PC-3 (cell line): ENCODE results near the gene PDIA6. TPM values are rescaled to one million over a fixed set of nuclear protein-coding genes. Genes with fewer than 3 reads are reported as not detected.

Experiments used
- ATAC-seq: fragments of 200-7000 bp; cut with Tn5 transposase; 2 replicates; pipeline ENCODE4 v1.9.1; 2020; ENCODE audit warnings: mild to moderate bottlenecking, moderate library complexity
- BruUV-seq: library from RNA; stranded (reverse); fragments of 400-500 nt; replicated peaks from 2 replicates; lab custom pipeline; 2021; lab: Mats Ljungman, UMichigan
- CTCF ChIA-PET: fragments of 300-600 bp; sonication (Branson Sonifier 250); formaldehyde crosslinking; loops from one replicate; lab custom pipeline; 2022; ENCODE audit warnings: antibody characterized with exemption; lab: Charles Lee
- POLR2A ChIA-PET: fragments of 300-600 bp; sonication (Branson Sonifier 250); formaldehyde crosslinking; loops from one replicate; lab custom pipeline; 2022; ENCODE audit warnings: antibody characterized with exemption; ENCODE audit not compliant: unreplicated experiment; lab: Charles Lee
- DNase-seq: peaks from one replicate; pipeline ENCODE4 v3.0.0-alpha.2; 2015
- H2AFZ ChIP-seq: fragments of 300-600 bp; sonication (generic); 2 replicates; pipeline ENCODE4 v1.6.0; 2016; ENCODE audit warnings: antibody characterized with exemption, low read length
- H3F3A ChIP-seq: fragments of 300-600 bp; sonication (generic); one replicate; pipeline ENCODE4 v1.6.0; 2017; ENCODE audit warnings: antibody characterized with exemption, low read length, control low read depth, mild to moderate bottlenecking; ENCODE audit not compliant: unreplicated experiment
- H3K27ac ChIP-seq: fragments of 300-600 bp; sonication (generic); 2 replicates; pipeline ENCODE4 v1.5.1; 2016; ENCODE audit warnings: mild to moderate bottlenecking, low read length
- H3K27me3 ChIP-seq: fragments of 300-600 bp; sonication (generic); 2 replicates; pipeline ENCODE4 v1.6.1; 2016; ENCODE audit warnings: low read length, mixed read lengths
- H3K36me3 ChIP-seq: fragments of 300-600 bp; sonication (generic); 2 replicates; pipeline ENCODE4 v1.6.1; 2016; ENCODE audit warnings: low read depth, mixed run types, low read length, mixed read lengths
- H3K4me1 ChIP-seq: fragments of 300-600 bp; sonication (generic); 2 replicates; pipeline ENCODE4 v1.5.1; 2016; ENCODE audit warnings: low read length; ENCODE audit not compliant: insufficient read depth
- H3K4me2 ChIP-seq: fragments of 300-600 bp; sonication (generic); 2 replicates; pipeline ENCODE4 v1.6.0; 2016; ENCODE audit warnings: low read length
- H3K4me3 ChIP-seq: fragments of 300-600 bp; sonication (generic); 2 replicates; pipeline ENCODE4 v1.5.1; 2016; ENCODE audit warnings: mild to moderate bottlenecking, low read length, mixed read lengths
- H3K79me2 ChIP-seq: fragments of 300-600 bp; sonication (generic); 2 replicates; pipeline ENCODE4 v1.6.1; 2017; ENCODE audit warnings: low read length, mixed read lengths
- H3K9ac ChIP-seq: fragments of 300-600 bp; sonication (generic); 2 replicates; pipeline ENCODE4 v1.6.0; 2016; ENCODE audit warnings: mild to moderate bottlenecking, low read length
- H3K9me2 ChIP-seq: fragments of 300-600 bp; sonication (generic); replicated peaks from 2 replicates; pipeline ENCODE4 v1.6.1; 2016; ENCODE audit warnings: mixed run types, low read length, mixed read lengths
- H3K9me3 ChIP-seq: fragments of 300-600 bp; sonication (generic); 2 replicates; pipeline ENCODE4 v1.6.1; 2016; ENCODE audit warnings: low read length, mixed read lengths
- H4K20me1 ChIP-seq: fragments of 300-600 bp; sonication (generic); 2 replicates; pipeline ENCODE4 v1.6.1; 2016; ENCODE audit warnings: low read length, mixed read lengths
- CTCF ChIP-seq: fragments of 300-600 bp; sonication (generic); conservative IDR thresholded peaks from 2 replicates; pipeline ENCODE4 v1.5.1; 2017; ENCODE audit warnings: antibody characterized with exemption, low read depth, mild to moderate bottlenecking, low read length
- EZH2 ChIP-seq: fragments of 300-600 bp; sonication (generic); IDR thresholded peaks from one replicate; pipeline ENCODE4 v1.6.1; 2017; ENCODE audit warnings: antibody characterized with exemption, mild to moderate bottlenecking, low read length; ENCODE audit not compliant: unreplicated experiment
- EZH2phosphoT487 ChIP-seq: fragments of 300-600 bp; sonication (generic); IDR thresholded peaks from 2 replicates; pipeline ENCODE4 v1.6.1; 2018; ENCODE audit warnings: mild to moderate bottlenecking, antibody characterized with exemption, low read length, borderline replicate concordance
- intact Hi-C: fragments of 100-400 bp; cut with micrococcal nuclease; formaldehyde crosslinking; loops from 2 replicates; pipeline ENCODE4 v1.9.0; 2023
- total RNA-seq: library from RNA; depleted of rRNA; stranded (reverse); fragments of >200 nt; gene quantifications from 2 replicates; pipeline ENCODE4 v1.2.3, GENCODE V29; 2014

The PDIA6 gene
- total RNA-seq, 1 experiment from 2014 or later: 351 TPM

- Histone ChIP-seq H3K9ac (no peak overlapping the region), H3K79me2 (no peaks in the 10 kb centered on the region), H3K9me3 (no peaks in the 10 kb centered on the region), H3K4me2 (no peak overlapping the region), H4K20me1 (no peaks in the 10 kb centered on the region), H3K4me1 (peaks cover 14% of the 10 kb centered on the region; the same call in 1 of the 2 replicates), H3K36me3 (no peaks in the 10 kb centered on the region), H3K27ac (no peak overlapping the region), H3K4me3 (no peak overlapping the region), H3K9me2 (no peaks in the 10 kb centered on the region), H3K27me3 (peaks cover 6% of the 10 kb centered on the region; the same call in 1 of the 2 replicates), H2AFZ (no peak overlapping the region), H3F3A (no peaks in the 10 kb centered on the region)
- no peak for DNase-seq
- POLR2A ChIA-PET: no interaction called here
- TF ChIP-seq CTCF: no peak
- TF ChIP-seq EZH2phosphoT487: no peak
- TF ChIP-seq EZH2: no peak
- no TSS peak for BruUV-seq
- intact Hi-C loops: no loop called here
- CTCF ChIA-PET: interaction anchor here (0.5 to 0.7 kb wide), 2 partner anchors 69 to 280 kb away, joined by 5 to 11 read pairs; no protein-coding TSS in a partner anchor
- no peak for ATAC-seq
Measured at GRCh38 chr2:10831400-10831985, 18.9 kb upstream of the PDIA6 start.

DNA sequence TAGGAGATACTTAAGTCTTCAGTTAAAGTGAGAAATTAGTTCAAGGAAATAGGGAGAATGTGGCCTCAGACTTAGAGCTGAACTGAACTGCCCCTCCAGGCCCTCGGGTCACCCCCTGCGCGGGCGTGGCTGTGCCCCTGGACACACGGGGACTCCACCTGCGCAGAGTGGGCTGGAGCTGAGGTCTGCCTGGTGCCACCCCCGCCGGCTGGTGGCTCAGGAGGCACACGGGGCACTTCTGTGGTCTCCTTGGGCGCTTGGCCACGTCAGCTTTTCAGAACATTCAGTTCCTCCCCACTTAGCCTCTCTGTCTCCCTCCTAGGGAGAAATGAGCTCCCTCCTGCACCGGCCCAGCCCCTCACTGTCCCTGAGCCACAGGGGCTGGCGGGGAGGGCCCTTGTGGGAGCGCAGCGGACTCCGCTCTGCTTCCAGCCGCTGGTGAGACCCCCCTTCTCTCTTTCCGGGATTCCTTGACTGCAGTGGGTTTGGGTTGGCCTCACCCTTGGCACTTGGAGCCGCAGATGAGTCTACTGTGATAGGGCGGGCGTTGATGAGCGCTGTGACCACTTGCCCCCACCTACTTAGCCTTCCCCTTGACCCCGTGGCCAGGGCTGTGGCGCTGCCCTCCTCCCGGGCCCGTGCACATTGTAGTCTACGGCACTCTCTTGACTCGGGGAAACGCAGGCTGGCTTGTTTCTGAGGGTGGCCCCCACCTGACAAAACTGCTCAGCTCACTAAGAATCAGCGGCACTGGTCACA is 18.2 kb upstream of the PDIA6 start:
- ChIA-PET CTCF (interaction anchor here (1.4 kb wide), 1 partner anchor 294 kb away, joined by 5 read pairs; no protein-coding TSS in a partner anchor), POLR2A (no interaction called here)
- ATAC-seq: no peak
- no peak overlapping the region for H3K27ac ChIP-seq
- TF ChIP-seq EZH2 (no peak), EZH2phosphoT487 (no peak), CTCF (no peak)
- H3K4me1 ChIP-seq: peaks cover 14% of the 10 kb centered on the region; the same call in 1 of the 2 replicates
- no peaks in the 10 kb centered on the region for H3K36me3 ChIP-seq
- H3K27me3 ChIP-seq: peaks cover 9% of the 10 kb centered on the region; the same call in 1 of the 2 replicates
- no TSS peak for BruUV-seq
- no peak overlapping the region for H2AFZ ChIP-seq
- H3K4me2 ChIP-seq: no peak overlapping the region
- H4K20me1 ChIP-seq: no peaks in the 10 kb centered on the region
- intact Hi-C loops: no loop called here
- no peak for DNase-seq
- H3K4me3 ChIP-seq: no peak overlapping the region
- no peaks in the 10 kb centered on the region for H3F3A ChIP-seq
- no peaks in the 10 kb centered on the region for H3K9me2 ChIP-seq
- no peaks in the 10 kb centered on the region for H3K79me2 ChIP-seq
- no peak overlapping the region for H3K9ac ChIP-seq
- no peaks in the 10 kb centered on the region for H3K9me3 ChIP-seq
